GM10248 (cell line): Measurements from ENCODE around the gene DNAH7.

Source experiments
- CTCF ChIA-PET: fragments of 300-600 bp; sonication (Branson Sonifier 250); formaldehyde crosslinking; extraction: SDS; loops from one replicate; lab custom pipeline; 2021; ENCODE audit warnings: antibody characterized with exemption; lab: Yijun Ruan, JAX
- POLR2A ChIA-PET: fragments of 350-650 bp; sonication (Branson Sonifier 250); formaldehyde crosslinking; extraction: SDS; loops from one replicate; lab custom pipeline; 2020; ENCODE audit warnings: antibody characterized with exemption; lab: Yijun Ruan, JAX
- DNase-seq: peaks from one replicate; pipeline ENCODE4 v3.0.0; 2012; ENCODE audit errors: extremely low spot score
- CTCF ChIP-seq: IDR thresholded peaks from 2 replicates; pipeline ENCODE4 v1.5.1; 2012; ENCODE audit warnings: mild to moderate bottlenecking, low read depth; ENCODE audit errors: extremely low read depth, missing control alignments, control extremely low read depth

The DNAH7 gene

GRCh38 chr2:195782156-195782555 is 286.5 kb downstream of the DNAH7 start:
- no peak for DNase-seq
- TF ChIP-seq CTCF, result no peak
- ChIA-PET POLR2A (no interaction called here), CTCF (no interaction called here)

- CTCF ChIA-PET, result interaction anchor here (1.0 kb wide), 1 partner anchor 40 kb away, joined by 3 read pairs; no protein-coding TSS in a partner anchor
- no peak for TF ChIP-seq CTCF
- DNase-seq, result no peak
- POLR2A ChIA-PET, result no interaction called here
These were observed 289.1 kb downstream of the DNAH7 start for GRCh38 chr2:195779491-195779890.

GRCh38 chr2:195769975-195770374 is 298.7 kb downstream of the DNAH7 start:
- DNase-seq, result no peak
- POLR2A ChIA-PET, result no interaction called here
- CTCF ChIA-PET, result interaction anchor here (1.2 kb wide), 1 partner anchor 13 kb away, joined by 3 read pairs; no protein-coding TSS in a partner anchor
- no peak for TF ChIP-seq CTCF

GRCh38 chr2:195768431-195768830 is 300.2 kb downstream of the DNAH7 start:
- ChIA-PET CTCF (no interaction called here), POLR2A (no interaction called here)
- no peak for TF ChIP-seq CTCF
- no peak for DNase-seq

GRCh38 chr2:195766691-195767090 is 301.9 kb downstream of the DNAH7 start:
- DNase-seq, result no peak
- CTCF ChIA-PET, result interaction anchor here (0.9 to 1.7 kb wide), 2 partner anchors 8 to 9 kb away, joined by 4 read pairs; no protein-coding TSS in a partner anchor
- TF ChIP-seq CTCF, result no peak
- POLR2A ChIA-PET, result interaction anchor here (1.0 kb wide), 1 partner anchor 46 kb away, joined by 3 read pairs; no protein-coding TSS in a partner anchor

- ChIA-PET CTCF (no interaction called here), POLR2A (no interaction called here)
- no peak for TF ChIP-seq CTCF
- DNase-seq, result no peak
These were observed 304.8 kb downstream of the DNAH7 start for GRCh38 chr2:195763866-195764265.
